22Rv1 (cell line): ENCODE data around the gene DIP2C.

ENCODE experiments used
- ZFX ChIP-seq: fragments of 450-650 bp; IDR thresholded peaks from 2 replicates; pipeline ENCODE4 v1.6.1; 2017; ENCODE audit warnings: antibody characterized with exemption, borderline replicate concordance
- TF ChIP-seq, protein P1 (sequence below): fragments of 450-650 bp; IDR thresholded peaks from 2 replicates; pipeline ENCODE4 v1.5.1; 2017; ENCODE audit warnings: mild to moderate bottlenecking

DNA sequence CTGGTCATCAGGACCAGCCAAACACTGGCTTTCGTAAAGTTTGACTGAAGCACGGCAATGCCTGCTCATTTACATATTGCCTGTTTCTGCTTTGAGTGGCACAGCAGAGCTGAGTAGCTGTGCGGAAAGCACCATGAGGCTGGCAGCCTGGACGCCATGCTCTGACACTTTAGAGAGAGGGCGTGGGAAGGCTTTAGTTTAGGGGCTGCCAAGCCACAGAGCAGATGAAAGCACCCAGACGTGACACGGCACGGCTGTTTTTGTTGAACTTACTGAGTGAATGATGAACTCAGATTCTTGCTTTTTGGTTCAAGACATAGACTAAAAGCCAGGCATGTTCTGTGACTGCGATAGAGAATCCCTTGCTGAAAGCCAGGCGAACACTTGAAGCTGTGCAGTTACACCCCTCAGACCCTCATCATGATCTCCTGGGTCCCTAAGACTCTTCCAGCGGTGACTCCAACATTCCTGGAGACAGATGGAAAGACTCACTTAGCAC, 372.1 kb downstream of the DIP2C start:
- TF ChIP-seq, protein P1, sequence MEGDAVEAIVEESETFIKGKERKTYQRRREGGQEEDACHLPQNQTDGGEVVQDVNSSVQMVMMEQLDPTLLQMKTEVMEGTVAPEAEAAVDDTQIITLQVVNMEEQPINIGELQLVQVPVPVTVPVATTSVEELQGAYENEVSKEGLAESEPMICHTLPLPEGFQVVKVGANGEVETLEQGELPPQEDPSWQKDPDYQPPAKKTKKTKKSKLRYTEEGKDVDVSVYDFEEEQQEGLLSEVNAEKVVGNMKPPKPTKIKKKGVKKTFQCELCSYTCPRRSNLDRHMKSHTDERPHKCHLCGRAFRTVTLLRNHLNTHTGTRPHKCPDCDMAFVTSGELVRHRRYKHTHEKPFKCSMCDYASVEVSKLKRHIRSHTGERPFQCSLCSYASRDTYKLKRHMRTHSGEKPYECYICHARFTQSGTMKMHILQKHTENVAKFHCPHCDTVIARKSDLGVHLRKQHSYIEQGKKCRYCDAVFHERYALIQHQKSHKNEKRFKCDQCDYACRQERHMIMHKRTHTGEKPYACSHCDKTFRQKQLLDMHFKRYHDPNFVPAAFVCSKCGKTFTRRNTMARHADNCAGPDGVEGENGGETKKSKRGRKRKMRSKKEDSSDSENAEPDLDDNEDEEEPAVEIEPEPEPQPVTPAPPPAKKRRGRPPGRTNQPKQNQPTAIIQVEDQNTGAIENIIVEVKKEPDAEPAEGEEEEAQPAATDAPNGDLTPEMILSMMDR = no peak
- no peak for TF ChIP-seq ZFX
